A673 (cell line): Measurements from ENCODE around the gene PARD3.

Experiments
- CTCF ChIP-seq: fragments of 300-800, 200-600 bp; sonication (generic); conservative IDR thresholded peaks from 2 replicates; pipeline ENCODE4 v1.5.1; 2017; ENCODE audit warnings: low read depth, mild to moderate bottlenecking, antibody characterized with exemption, low read length, moderate library complexity, mixed read lengths
- EZH2 ChIP-seq: fragments of 200-600 bp; sonication (generic); IDR thresholded peaks from 2 replicates; pipeline ENCODE4 v1.6.1; 2017; ENCODE audit warnings: borderline replicate concordance, low read depth, mild to moderate bottlenecking, mixed read lengths, antibody characterized with exemption, low read length; ENCODE audit not compliant: poor library complexity, severe bottlenecking

- TF ChIP-seq CTCF: no peak
- TF ChIP-seq EZH2: no peak
Observed at GRCh38 chr10:34476608-34477007, 338.5 kb downstream of the PARD3 start.
